Spleen (tissue), 11 donors: ENCODE results near the gene SETX. TPM values are rescaled to one million over a fixed set of nuclear protein-coding genes. Genes with fewer than 3 reads are reported as not detected.

Source experiments
- DNase-seq: peaks from one replicate; pipeline ENCODE4 v3.0.0-alpha.2; 2020
- H3K27ac ChIP-seq, 8 donors: fragments of 200-600 bp; sonication (generic) in 7 of 8; 1 replicate in 4 of 8; 2 replicates in 4 of 8; pipeline versions ENCODE4 v1.5.0 to v1.8.0; 2016 to 2021; ENCODE audit warnings: inconsistent platforms in 4 of 8, mild to moderate bottlenecking in 4 of 8, moderate library complexity in 1 of 8
- H3K27me3 ChIP-seq, 7 donors: fragments of 200-600 bp; sonication (generic) in 6 of 7; replicated peaks in 1 of 7; 1 replicate in 4 of 7; 2 replicates in 3 of 7; pipeline versions ENCODE4 v1.5.0 to v1.8.0; 2016 to 2021; ENCODE audit warnings: inconsistent platforms in 3 of 7, mild to moderate bottlenecking in 1 of 7
- H3K36me3 ChIP-seq, 6 donors: fragments of 200-600 bp; sonication (generic) in 5 of 6; 1 replicate in 4 of 6; 2 replicates in 2 of 6; pipeline versions ENCODE4 v1.5.0 to v1.8.0; 2016 to 2021; ENCODE audit warnings: inconsistent platforms in 2 of 6
- H3K4me1 ChIP-seq, 6 donors: fragments of 200-600 bp; sonication (generic) in 5 of 6; 1 replicate in 3 of 6; 2 replicates in 3 of 6; pipeline versions ENCODE4 v1.5.0 to v1.8.0; 2016 to 2021; ENCODE audit warnings: inconsistent platforms in 3 of 6
- H3K4me3 ChIP-seq, 8 donors: fragments of 200-600 bp; sonication (generic) in 7 of 8; 1 replicate in 4 of 8; 2 replicates in 4 of 8; pipeline versions ENCODE4 v1.5.0 to v1.8.0; 2016 to 2021; ENCODE audit warnings: inconsistent platforms in 4 of 8, mild to moderate bottlenecking in 4 of 8, moderate library complexity in 2 of 8
- H3K9me3 ChIP-seq, 8 donors: fragments of 200-600 bp; sonication (generic) in 7 of 8; 1 replicate in 4 of 8; 2 replicates in 4 of 8; pipeline versions ENCODE4 v1.5.0 to v1.8.0; 2016 to 2021; ENCODE audit warnings: inconsistent platforms in 4 of 8
- POLR2A ChIP-seq, 3 donors: fragments of 450-650 bp; IDR thresholded peaks; one replicate each; pipeline ENCODE4 v1.5.1; 2017; ENCODE audit warnings: antibody characterized with exemption in 3 of 3, mild to moderate bottlenecking in 1 of 3
- POLR2AphosphoS5 ChIP-seq, 3 donors: sonication (generic); formaldehyde crosslinking; IDR thresholded peaks; one replicate each; pipeline ENCODE4 v1.5.1; 2017; ENCODE audit warnings: antibody characterized with exemption in 3 of 3
- WGBS, 5 donors: extraction: QIAGEN DNeasy Blood & Tissue Kit in 3 of 5; methylation state at CpG; one replicate each; pipeline versions ENCODE4 v1.1.5 to v1.1.7; 2013 to 2018; 5-methylcytosine and 5-hydroxymethylcytosine counted together
- intact Hi-C: fragments of 100-400 bp; cut with DNase I; formaldehyde crosslinking; loops from one replicate; pipeline ENCODE4 v1.15.0; 2023; ENCODE audit warnings: low total_unique reads
- polyA plus RNA-seq, 3 donors: library from polyadenylated mRNA; stranded (reverse); fragments of 200-250 nt; gene quantifications; one replicate each; pipeline ENCODE4 v1.2.1, GENCODE V29; 2013
- total RNA-seq, 7 donors: library from RNA; depleted of rRNA in 3 of 7; stranded (reverse); fragments of >200 nt in 3 of 7; fragmentation: NEBNext Ultra II Directional in 4 of 7; extraction: Animal tissue kit (Norgen Biotek cat#: 25700) in 4 of 7; gene quantifications; one replicate each; pipeline versions ENCODE4 v1.1.0 to v1.2.1, GENCODE V29; 2016 to 2021
- TF ChIP-seq, protein P1 (sequence below), 11 experiments: fragments of 200-600 bp in 7 of 11; fragments of 450-650 bp in 4 of 11; sonication (generic) in 4 of 11; IDR thresholded peaks in 8 of 11; conservative IDR thresholded peaks in 3 of 11; 1 replicate in 7 of 11; 2 replicates in 4 of 11; pipeline versions ENCODE4 v1.4.0 to v1.8.0; 2016 to 2021; ENCODE audit warnings: antibody characterized with exemption in 11 of 11, inconsistent platforms in 4 of 11, mild to moderate bottlenecking in 1 of 11
- donor health status: healthy with polysubstance abuse.
- donor health status: DM: no; HTN: no; CAD: no; lungs with moderate emphysema.
- donor health status: DM: no; HTN: no; CAD: no.
- donor health status: Bipolar disorder and iron deficiency.
- donor health status: healthy.
- donor health status: DM: no; HTN: no; CAD: no.
- donor health status: DM: yes; HTN: yes; CAD: no.

Gene SETX
- total and polyA plus RNA-seq, 10 donors: 27.0 to 154 (median 104) TPM

DNA sequence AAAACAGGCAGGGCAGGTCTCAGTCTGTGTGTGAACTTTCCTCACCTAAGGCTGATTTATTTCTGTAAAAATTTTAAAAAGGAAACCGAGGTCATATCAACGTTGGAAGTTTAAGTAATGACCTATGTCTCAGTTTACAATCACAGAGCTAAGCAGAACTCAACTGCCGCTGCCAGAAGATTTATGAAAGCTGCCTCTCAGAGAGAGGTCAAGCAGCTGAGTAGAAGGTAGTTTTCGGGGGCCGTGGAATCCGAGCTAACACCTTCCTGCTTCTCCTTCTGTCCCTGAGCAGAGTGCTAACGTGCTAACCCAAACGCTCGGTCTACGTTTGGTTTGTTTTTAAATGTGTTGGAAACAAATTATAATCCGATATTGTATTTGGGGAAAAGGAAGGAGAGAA is 40.8 kb upstream of the SETX start:
- peaks cover 17 to 100% (median 94%) of the 10 kb centered on the region in 6 donors for H3K36me3 ChIP-seq
- DNase-seq: no peak
- WGBS, 5 donors: 86 to 95% (median 89%) methylated on average over 11 of the region's 11 CpGs
- no peaks in the 10 kb centered on the region for H3K27me3 ChIP-seq
- no peaks in the 10 kb centered on the region for H3K9me3 ChIP-seq
- TF ChIP-seq POLR2AphosphoS5 (IDR thresholded peaks at IDR 0.05): no peak
- H3K4me3 ChIP-seq: no peak overlapping the region
- peaks cover 0 to 6% (median 0%) of the 10 kb centered on the region in 6 donors for H3K4me1 ChIP-seq
- intact Hi-C loops: loop anchor here (10.0 kb wide), 1 partner anchor 111 kb away; no protein-coding TSS in a partner anchor
- H3K27ac ChIP-seq: no peak overlapping the region

DNA sequence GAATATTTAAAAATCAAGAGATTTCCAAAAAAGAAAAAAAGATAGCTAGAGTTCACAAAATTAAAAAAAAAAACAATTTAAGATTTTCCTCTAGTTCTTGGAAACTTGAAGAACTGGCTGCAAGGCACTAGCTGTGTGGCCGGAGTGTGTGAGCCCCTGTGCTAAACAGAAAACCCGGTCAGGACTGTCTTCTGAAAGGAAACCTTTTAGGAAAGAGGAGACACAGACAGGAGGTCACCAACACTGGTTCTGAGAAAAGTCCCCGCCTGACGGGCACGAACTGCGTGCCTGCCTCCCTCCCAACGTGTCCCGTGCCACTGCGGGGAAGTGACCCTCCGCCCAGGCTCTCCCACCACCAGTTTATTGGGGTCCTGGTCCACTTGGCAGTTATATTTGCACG is 36.7 kb upstream of the SETX start:
- Histone ChIP-seq H3K27me3 (no peaks in the 10 kb centered on the region), H3K9me3 (no peaks in the 10 kb centered on the region), H3K4me3 (no peak overlapping the region), H3K4me1 (no peaks in the 10 kb centered on the region), H3K36me3 (peaks cover 21 to 100% (median 94%) of the 10 kb centered on the region in 6 donors), H3K27ac (no peak overlapping the region)
- no peak for DNase-seq
- 94 to 96% (median 95%) methylated on average over 11 of the region's 11 CpGs for WGBS, 5 donors
- intact Hi-C loops: loop anchor here (10.0 kb wide), 1 partner anchor 107 kb away; no protein-coding TSS in a partner anchor
- TF ChIP-seq, protein P1, sequence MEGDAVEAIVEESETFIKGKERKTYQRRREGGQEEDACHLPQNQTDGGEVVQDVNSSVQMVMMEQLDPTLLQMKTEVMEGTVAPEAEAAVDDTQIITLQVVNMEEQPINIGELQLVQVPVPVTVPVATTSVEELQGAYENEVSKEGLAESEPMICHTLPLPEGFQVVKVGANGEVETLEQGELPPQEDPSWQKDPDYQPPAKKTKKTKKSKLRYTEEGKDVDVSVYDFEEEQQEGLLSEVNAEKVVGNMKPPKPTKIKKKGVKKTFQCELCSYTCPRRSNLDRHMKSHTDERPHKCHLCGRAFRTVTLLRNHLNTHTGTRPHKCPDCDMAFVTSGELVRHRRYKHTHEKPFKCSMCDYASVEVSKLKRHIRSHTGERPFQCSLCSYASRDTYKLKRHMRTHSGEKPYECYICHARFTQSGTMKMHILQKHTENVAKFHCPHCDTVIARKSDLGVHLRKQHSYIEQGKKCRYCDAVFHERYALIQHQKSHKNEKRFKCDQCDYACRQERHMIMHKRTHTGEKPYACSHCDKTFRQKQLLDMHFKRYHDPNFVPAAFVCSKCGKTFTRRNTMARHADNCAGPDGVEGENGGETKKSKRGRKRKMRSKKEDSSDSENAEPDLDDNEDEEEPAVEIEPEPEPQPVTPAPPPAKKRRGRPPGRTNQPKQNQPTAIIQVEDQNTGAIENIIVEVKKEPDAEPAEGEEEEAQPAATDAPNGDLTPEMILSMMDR (IDR thresholded peaks at IDR 0.05 in 8 of 11, conservative IDR thresholded peaks at IDR 0.05 in 3 of 11): no peak
- no peak for TF ChIP-seq POLR2A (IDR thresholded peaks at IDR 0.05)
- TF ChIP-seq POLR2AphosphoS5 (IDR thresholded peaks at IDR 0.05): no peak

DNA sequence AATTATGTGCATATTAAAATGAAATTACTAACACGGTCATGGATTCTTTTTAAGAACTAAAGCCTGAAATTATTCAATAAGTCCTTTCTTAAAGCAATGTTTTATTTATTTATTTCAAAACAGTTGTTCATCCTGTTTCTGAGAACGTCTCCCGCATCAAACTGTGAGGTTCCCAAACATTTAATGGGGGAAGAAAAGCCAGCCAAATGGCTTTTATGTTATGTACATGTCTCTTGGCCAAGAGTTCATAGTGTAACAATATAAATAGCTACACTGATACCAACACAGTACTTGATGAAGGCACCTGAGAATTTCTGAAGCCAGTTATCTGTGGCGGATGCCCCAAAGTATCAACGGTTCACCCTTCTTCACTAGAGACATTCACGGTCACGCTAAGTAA is 36.2 kb upstream of the SETX start:
- DNase-seq: no peak
- H3K4me1 ChIP-seq: peaks cover 0 to 4% (median 0%) of the 10 kb centered on the region in 6 donors
- TF ChIP-seq POLR2A (IDR thresholded peaks at IDR 0.05) (no peak), POLR2AphosphoS5 (IDR thresholded peaks at IDR 0.05) (no peak)
- TF ChIP-seq, protein P1 (IDR thresholded peaks at IDR 0.05 in 8 of 11, conservative IDR thresholded peaks at IDR 0.05 in 3 of 11): no peak
- no peaks in the 10 kb centered on the region for H3K27me3 ChIP-seq
- WGBS, 5 donors: 76 to 84% (median 81%) methylated on average over 7 of the region's 7 CpGs
- no peaks in the 10 kb centered on the region for H3K9me3 ChIP-seq
- no peak overlapping the region for H3K4me3 ChIP-seq
- H3K27ac ChIP-seq: no peak overlapping the region
- H3K36me3 ChIP-seq: peaks cover 19 to 100% (median 94%) of the 10 kb centered on the region in 6 donors
- intact Hi-C loops: loop anchor here (10.0 kb wide), 1 partner anchor 106 kb away; no protein-coding TSS in a partner anchor

DNA sequence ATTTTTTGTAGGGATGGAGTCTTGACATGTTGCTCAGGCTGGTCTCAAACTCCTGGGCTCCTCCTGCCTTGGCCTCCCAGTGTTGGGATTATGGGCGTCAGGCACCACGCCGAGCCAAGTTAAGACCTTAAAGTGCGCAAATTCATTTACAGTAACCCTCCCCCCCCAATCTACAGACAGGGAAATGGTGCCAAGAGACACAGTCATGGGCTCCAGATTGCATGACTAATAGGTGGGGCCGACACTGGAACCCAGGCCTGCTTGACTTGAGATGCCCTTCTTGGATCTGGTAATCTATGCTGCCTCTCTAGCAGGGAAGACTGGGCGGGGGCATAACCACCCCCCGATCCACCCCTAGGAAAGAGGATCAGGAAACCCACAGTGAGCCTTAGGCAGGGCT is 32.3 kb upstream of the SETX start:
- Histone ChIP-seq H3K27me3 (no peaks in the 10 kb centered on the region), H3K36me3 (peaks cover 13 to 97% (median 75%) of the 10 kb centered on the region in 6 donors), H3K4me1 (peaks cover 0 to 41% (median 19%) of the 10 kb centered on the region in 6 donors), H3K9me3 (no peaks in the 10 kb centered on the region), H3K27ac (no peak overlapping the region), H3K4me3 (no peak overlapping the region)
- WGBS, 5 donors: 95 to 100% (median 97%) methylated on average over 7 of the region's 7 CpGs
- TF ChIP-seq POLR2AphosphoS5 (IDR thresholded peaks at IDR 0.05) (no peak), POLR2A (IDR thresholded peaks at IDR 0.05) (no peak)
- TF ChIP-seq, protein P1 (IDR thresholded peaks at IDR 0.05 in 8 of 11, conservative IDR thresholded peaks at IDR 0.05 in 3 of 11): no peak
- intact Hi-C loops: no loop called here
- DNase-seq: no peak
